Spleen (tissue), 7 donors: Measurements from ENCODE around the gene TYW5.
"Not testable (repeated sequence)": the region's sequence is repeated elsewhere in the genome, so short reads cannot be mapped to it uniquely, and the experiment has no call there.

Experiments
- CTCF ChIP-seq, 11 experiments: fragments of 200-600 bp in 7 of 11; fragments of 450-650 bp in 4 of 11; sonication (generic) in 4 of 11; IDR thresholded peaks in 8 of 11; conservative IDR thresholded peaks in 3 of 11; 1 replicate in 7 of 11; 2 replicates in 4 of 11; pipeline versions ENCODE4 v1.4.0 to v1.8.0; 2016 to 2021; ENCODE audit warnings: antibody characterized with exemption in 11 of 11, inconsistent platforms in 4 of 11, mild to moderate bottlenecking in 1 of 11
- POLR2A ChIP-seq, 3 donors: fragments of 450-650 bp; IDR thresholded peaks; one replicate each; pipeline ENCODE4 v1.5.1; 2017; ENCODE audit warnings: antibody characterized with exemption in 3 of 3, mild to moderate bottlenecking in 1 of 3
- donor health status: DM: no; HTN: no; CAD: no; lungs with moderate emphysema.
- donor health status: DM: no; HTN: no; CAD: no.
- donor health status: DM: no; HTN: no; CAD: no.

GRCh38 chr2:199912553-199913114 lies 42.7 kb downstream of the TYW5 start:
- not testable (repeated sequence) for TF ChIP-seq CTCF (IDR thresholded peaks at IDR 0.05 in 8 of 11, conservative IDR thresholded peaks at IDR 0.05 in 3 of 11); POLR2A (IDR thresholded peaks at IDR 0.05)
